ENCODE measurements around the gene RPRD2.

DNA sequence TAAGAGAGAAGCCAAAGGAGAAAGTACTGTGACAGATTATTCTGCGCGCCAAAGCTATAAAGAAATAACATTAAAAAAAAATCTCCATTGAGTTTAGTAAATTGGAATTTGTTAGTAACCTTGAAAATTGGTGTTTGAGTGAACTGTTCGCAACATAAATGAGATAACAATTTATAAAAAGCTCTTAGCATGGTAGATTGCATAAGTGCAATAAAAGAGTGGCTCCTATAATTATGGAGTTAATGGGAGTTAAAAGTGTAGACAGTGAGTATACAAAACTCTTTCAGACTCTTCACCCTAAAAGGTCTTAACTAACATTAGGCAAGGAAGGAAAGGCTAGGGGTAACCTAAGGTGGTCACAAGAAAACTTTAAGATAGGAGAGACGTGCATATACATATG lies 50.6 kb downstream of the RPRD2 start:
- TF ChIP-seq EP300 (IDR thresholded peaks at IDR 0.05) (no peak), POLR2A (IDR thresholded peaks at IDR 0.05) (no peak)
- TF ChIP-seq, protein P1, sequence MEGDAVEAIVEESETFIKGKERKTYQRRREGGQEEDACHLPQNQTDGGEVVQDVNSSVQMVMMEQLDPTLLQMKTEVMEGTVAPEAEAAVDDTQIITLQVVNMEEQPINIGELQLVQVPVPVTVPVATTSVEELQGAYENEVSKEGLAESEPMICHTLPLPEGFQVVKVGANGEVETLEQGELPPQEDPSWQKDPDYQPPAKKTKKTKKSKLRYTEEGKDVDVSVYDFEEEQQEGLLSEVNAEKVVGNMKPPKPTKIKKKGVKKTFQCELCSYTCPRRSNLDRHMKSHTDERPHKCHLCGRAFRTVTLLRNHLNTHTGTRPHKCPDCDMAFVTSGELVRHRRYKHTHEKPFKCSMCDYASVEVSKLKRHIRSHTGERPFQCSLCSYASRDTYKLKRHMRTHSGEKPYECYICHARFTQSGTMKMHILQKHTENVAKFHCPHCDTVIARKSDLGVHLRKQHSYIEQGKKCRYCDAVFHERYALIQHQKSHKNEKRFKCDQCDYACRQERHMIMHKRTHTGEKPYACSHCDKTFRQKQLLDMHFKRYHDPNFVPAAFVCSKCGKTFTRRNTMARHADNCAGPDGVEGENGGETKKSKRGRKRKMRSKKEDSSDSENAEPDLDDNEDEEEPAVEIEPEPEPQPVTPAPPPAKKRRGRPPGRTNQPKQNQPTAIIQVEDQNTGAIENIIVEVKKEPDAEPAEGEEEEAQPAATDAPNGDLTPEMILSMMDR (IDR thresholded peaks at IDR 0.05), result no peak

Measured in sigmoid colon (tissue), 4 donors.